ENCODE results near the gene UNKL. TPM values are rescaled to one million over a fixed set of nuclear protein-coding genes. Genes with fewer than 3 reads are reported as not detected.

UNKL gene
- total RNA-seq, 4 donors from 2014 or later = 15.2 to 86.4 (median 24.2) TPM

- H3K4me1 ChIP-seq = peaks cover 8 to 24% (median 23%) of the 10 kb centered on the region in 4 donors
- peaks cover 43% of the 10 kb centered on the region for H3K27me3 ChIP-seq
- in situ Hi-C loops (cut with MboI; ENCODE audit: low pct_ligation_motif_present in 1 of 4, low pct_unique_long_range_greater_than_20kb in 1 of 4, low sequenced_read_pairs in 3 of 4) (no loop called here), intact Hi-C loops (cut with DNase I; ENCODE audit: low total_unique reads) (no loop called here)
- no peaks in the 10 kb centered on the region for H3K9me3 ChIP-seq
- no peak for TF ChIP-seq CTCF (IDR thresholded peaks at IDR 0.05)
- no peak for TF ChIP-seq POLR2AphosphoS5 (IDR thresholded peaks at IDR 0.05)
- TF ChIP-seq POLR2A (IDR thresholded peaks at IDR 0.05) = no peak
- TF ChIP-seq EP300 (IDR thresholded peaks at IDR 0.05; ENCODE audit: low read depth) = no peak
- no peak overlapping the region for H3K4me3 ChIP-seq
- H3K27ac ChIP-seq = no peak overlapping the region
- WGBS, 2 donors (ENCODE audit: low coverage in 1 of 2) = 54% methylated on average over 9 of the region's 9 CpGs; no CpG with 5 or more reads in 1 of the 2 donors
- H3K36me3 ChIP-seq = no peaks in the 10 kb centered on the region
- no peak for DNase-seq
Observed at GRCh38 chr16:1337486-1337885, 77.0 kb downstream of the UNKL start.

GRCh38 chr16:1336619-1337018, 77.9 kb downstream of the UNKL start:
- TF ChIP-seq POLR2AphosphoS5 (IDR thresholded peaks at IDR 0.05) = no peak
- no peak for TF ChIP-seq POLR2A (IDR thresholded peaks at IDR 0.05)
- TF ChIP-seq EP300 (IDR thresholded peaks at IDR 0.05; ENCODE audit: low read depth) = no peak
- TF ChIP-seq CTCF (IDR thresholded peaks at IDR 0.05) = no peak
- Histone ChIP-seq H3K4me3 (no peak overlapping the region), H3K36me3 (no peaks in the 10 kb centered on the region), H3K9me3 (no peaks in the 10 kb centered on the region), H3K27me3 (peaks cover 51% of the 10 kb centered on the region), H3K4me1 (peaks cover 6 to 28% (median 27%) of the 10 kb centered on the region in 4 donors), H3K27ac (no peak overlapping the region)
- DNase-seq = no peak
- in situ Hi-C loops (cut with MboI; ENCODE audit: low pct_ligation_motif_present in 1 of 4, low pct_unique_long_range_greater_than_20kb in 1 of 4, low sequenced_read_pairs in 3 of 4) = no loop called here
- intact Hi-C loops (cut with DNase I; ENCODE audit: low total_unique reads) = no loop called here
- WGBS, 2 donors (ENCODE audit: low coverage in 1 of 2) = 67% methylated on average over 13 of the region's 15 CpGs; no CpG with 5 or more reads in 1 of the 2 donors

- H3K27me3 ChIP-seq = peaks cover 58% of the 10 kb centered on the region
Observed at GRCh38 chr16:1335996-1336395, 78.5 kb downstream of the UNKL start.

More at GRCh38 chr16:1335996-1336395, 78.5 kb downstream of the UNKL start:
- Histone ChIP-seq H3K9me3 (no peaks in the 10 kb centered on the region), H3K36me3 (no peaks in the 10 kb centered on the region), H3K4me1 (peaks cover 8 to 34% (median 34%) of the 10 kb centered on the region in 4 donors), H3K4me3 (no peak overlapping the region), H3K27ac (no peak overlapping the region)
- no peak for TF ChIP-seq POLR2A (IDR thresholded peaks at IDR 0.05)
- TF ChIP-seq POLR2AphosphoS5 (IDR thresholded peaks at IDR 0.05) = no peak
- no peak for TF ChIP-seq EP300 (IDR thresholded peaks at IDR 0.05; ENCODE audit: low read depth)
- no peak for TF ChIP-seq CTCF (IDR thresholded peaks at IDR 0.05)
- DNase-seq = no peak
- WGBS, 2 donors (ENCODE audit: low coverage in 1 of 2) = 12% methylated on average over 6 of the region's 12 CpGs; no CpG with 5 or more reads in 1 of the 2 donors
- intact Hi-C loops (cut with DNase I; ENCODE audit: low total_unique reads) = no loop called here
- in situ Hi-C loops (cut with MboI; ENCODE audit: low pct_ligation_motif_present in 1 of 4, low pct_unique_long_range_greater_than_20kb in 1 of 4, low sequenced_read_pairs in 3 of 4) = no loop called here
